Spleen (tissue), 11 donors: ENCODE data around the gene KMT2E. TPM values are rescaled to one million over a fixed set of nuclear protein-coding genes. Genes with fewer than 3 reads are reported as not detected.
A peak's percentile ranks its signal among the peaks of the same experiment; 100 is the strongest.

Experiments used
- DNase-seq: peaks from one replicate; pipeline ENCODE4 v3.0.0-alpha.2; 2020
- H3K27ac ChIP-seq, 8 donors: fragments of 200-600 bp; sonication (generic) in 7 of 8; 1 replicate in 4 of 8; 2 replicates in 4 of 8; pipeline versions ENCODE4 v1.5.0 to v1.8.0; 2016 to 2021; ENCODE audit warnings: inconsistent platforms in 4 of 8, mild to moderate bottlenecking in 4 of 8, moderate library complexity in 1 of 8
- H3K27me3 ChIP-seq, 7 donors: fragments of 200-600 bp; sonication (generic) in 6 of 7; replicated peaks in 1 of 7; 1 replicate in 4 of 7; 2 replicates in 3 of 7; pipeline versions ENCODE4 v1.5.0 to v1.8.0; 2016 to 2021; ENCODE audit warnings: inconsistent platforms in 3 of 7, mild to moderate bottlenecking in 1 of 7
- H3K36me3 ChIP-seq, 6 donors: fragments of 200-600 bp; sonication (generic) in 5 of 6; 1 replicate in 4 of 6; 2 replicates in 2 of 6; pipeline versions ENCODE4 v1.5.0 to v1.8.0; 2016 to 2021; ENCODE audit warnings: inconsistent platforms in 2 of 6
- H3K4me1 ChIP-seq, 6 donors: fragments of 200-600 bp; sonication (generic) in 5 of 6; 1 replicate in 3 of 6; 2 replicates in 3 of 6; pipeline versions ENCODE4 v1.5.0 to v1.8.0; 2016 to 2021; ENCODE audit warnings: inconsistent platforms in 3 of 6
- H3K4me3 ChIP-seq, 8 donors: fragments of 200-600 bp; sonication (generic) in 7 of 8; 1 replicate in 4 of 8; 2 replicates in 4 of 8; pipeline versions ENCODE4 v1.5.0 to v1.8.0; 2016 to 2021; ENCODE audit warnings: inconsistent platforms in 4 of 8, mild to moderate bottlenecking in 4 of 8, moderate library complexity in 2 of 8
- H3K9me3 ChIP-seq, 8 donors: fragments of 200-600 bp; sonication (generic) in 7 of 8; 1 replicate in 4 of 8; 2 replicates in 4 of 8; pipeline versions ENCODE4 v1.5.0 to v1.8.0; 2016 to 2021; ENCODE audit warnings: inconsistent platforms in 4 of 8
- CTCF ChIP-seq, 11 experiments: fragments of 200-600 bp in 7 of 11; fragments of 450-650 bp in 4 of 11; sonication (generic) in 4 of 11; IDR thresholded peaks in 8 of 11; conservative IDR thresholded peaks in 3 of 11; 1 replicate in 7 of 11; 2 replicates in 4 of 11; pipeline versions ENCODE4 v1.4.0 to v1.8.0; 2016 to 2021; ENCODE audit warnings: antibody characterized with exemption in 11 of 11, inconsistent platforms in 4 of 11, mild to moderate bottlenecking in 1 of 11
- POLR2A ChIP-seq, 3 donors: fragments of 450-650 bp; IDR thresholded peaks; one replicate each; pipeline ENCODE4 v1.5.1; 2017; ENCODE audit warnings: antibody characterized with exemption in 3 of 3, mild to moderate bottlenecking in 1 of 3
- POLR2AphosphoS5 ChIP-seq, 3 donors: sonication (generic); formaldehyde crosslinking; IDR thresholded peaks; one replicate each; pipeline ENCODE4 v1.5.1; 2017; ENCODE audit warnings: antibody characterized with exemption in 3 of 3
- WGBS, 5 donors: extraction: QIAGEN DNeasy Blood & Tissue Kit in 3 of 5; methylation state at CpG; one replicate each; pipeline versions ENCODE4 v1.1.5 to v1.1.7; 2013 to 2018; 5-methylcytosine and 5-hydroxymethylcytosine counted together
- intact Hi-C: fragments of 100-400 bp; cut with DNase I; formaldehyde crosslinking; loops from one replicate; pipeline ENCODE4 v1.15.0; 2023; ENCODE audit warnings: low total_unique reads
- polyA plus RNA-seq, 3 donors: library from polyadenylated mRNA; stranded (reverse); fragments of 200-250 nt; gene quantifications; one replicate each; pipeline ENCODE4 v1.2.1, GENCODE V29; 2013
- total RNA-seq, 7 donors: library from RNA; depleted of rRNA in 3 of 7; stranded (reverse); fragments of >200 nt in 3 of 7; fragmentation: NEBNext Ultra II Directional in 4 of 7; extraction: Animal tissue kit (Norgen Biotek cat#: 25700) in 4 of 7; gene quantifications; one replicate each; pipeline versions ENCODE4 v1.1.0 to v1.2.1, GENCODE V29; 2016 to 2021
- donor health status: healthy with polysubstance abuse.
- donor health status: DM: no; HTN: no; CAD: no; lungs with moderate emphysema.
- donor health status: DM: no; HTN: no; CAD: no.
- donor health status: Bipolar disorder and iron deficiency.
- donor health status: healthy.
- donor health status: DM: no; HTN: no; CAD: no.
- donor health status: DM: yes; HTN: yes; CAD: no.

The KMT2E gene
- total and polyA plus RNA-seq, 10 donors: 11.5 to 215 (median 137) TPM

- 18 to 33% (median 26%) methylated on average over 5 of the region's 5 CpGs for WGBS, 5 donors
- Histone ChIP-seq H3K4me1 (peaks cover 54 to 64% (median 63%) of the 10 kb centered on the region in 6 donors), H3K9me3 (no peaks in the 10 kb centered on the region), H3K4me3 (peak overlapping the region; percentile 7 to 82 (median 68)), H3K27me3 (no peaks in the 10 kb centered on the region), H3K27ac (peak overlapping the region in 7 of 8 donors; percentile 100), H3K36me3 (no peaks in the 10 kb centered on the region)
- TF ChIP-seq POLR2A (IDR thresholded peaks at IDR 0.05): no peak
- TF ChIP-seq CTCF (IDR thresholded peaks at IDR 0.05 in 8 of 11, conservative IDR thresholded peaks at IDR 0.05 in 3 of 11): no peak
- TF ChIP-seq POLR2AphosphoS5 (IDR thresholded peaks at IDR 0.05): no peak
- no peak for DNase-seq
- intact Hi-C loops: loop anchor here (5.0 kb wide), 1 partner anchor 35 kb away; no protein-coding TSS in a partner anchor
Measured at GRCh38 chr7:105016709-105017656, 3.0 kb downstream of the KMT2E start.

GRCh38 chr7:105017657-105018365, 3.8 kb downstream of the KMT2E start:
- TF ChIP-seq POLR2AphosphoS5 (IDR thresholded peaks at IDR 0.05): no peak
- no peak for TF ChIP-seq CTCF (IDR thresholded peaks at IDR 0.05 in 8 of 11, conservative IDR thresholded peaks at IDR 0.05 in 3 of 11)
- TF ChIP-seq POLR2A (IDR thresholded peaks at IDR 0.05): no peak
- DNase-seq: no peak
- 2 to 8% (median 5%) methylated on average over 4 of the region's 4 CpGs for WGBS, 5 donors
- no peaks in the 10 kb centered on the region for H3K27me3 ChIP-seq
- no peaks in the 10 kb centered on the region for H3K36me3 ChIP-seq
- peak overlapping the region in 7 of 8 donors; percentile 48 to 100 (median 100) for H3K27ac ChIP-seq
- intact Hi-C loops: loop anchor here (5.0 kb wide), 1 partner anchor 36 kb away; no protein-coding TSS in a partner anchor
- peaks cover 61 to 73% (median 71%) of the 10 kb centered on the region in 6 donors for H3K4me1 ChIP-seq
- H3K9me3 ChIP-seq: no peaks in the 10 kb centered on the region
- peak overlapping the region in 6 of 8 donors; percentile 7 to 82 (median 74) for H3K4me3 ChIP-seq

GRCh38 chr7:105019269-105019668, 5.3 kb downstream of the KMT2E start:
- Histone ChIP-seq H3K4me3 (peak overlapping the region in 1 of 8 donors; percentile 35), H3K36me3 (no peaks in the 10 kb centered on the region), H3K4me1 (peaks cover 65 to 87% (median 84%) of the 10 kb centered on the region in 6 donors), H3K9me3 (no peaks in the 10 kb centered on the region), H3K27ac (peak overlapping the region in 5 of 8 donors; percentile 9 to 67 (median 59)), H3K27me3 (no peaks in the 10 kb centered on the region)
- WGBS, 5 donors: 53 to 68% (median 56%) methylated on average over 3 of the region's 3 CpGs
- DNase-seq: no peak
- intact Hi-C loops: loop anchor here (5.0 kb wide), 1 partner anchor 37 kb away; no protein-coding TSS in a partner anchor
- no peak for TF ChIP-seq POLR2AphosphoS5 (IDR thresholded peaks at IDR 0.05)

GRCh38 chr7:105020926-105021325, 6.9 kb downstream of the KMT2E start:
- 17 to 36% (median 30%) methylated on average over 3 of the region's 3 CpGs for WGBS, 5 donors
- H3K27ac ChIP-seq: peak overlapping the region in 7 of 8 donors; percentile 3 to 67 (median 59)

More at GRCh38 chr7:105020926-105021325, 6.9 kb downstream of the KMT2E start:
- TF ChIP-seq CTCF (IDR thresholded peaks at IDR 0.05 in 8 of 11, conservative IDR thresholded peaks at IDR 0.05 in 3 of 11): no peak
- no peak for TF ChIP-seq POLR2AphosphoS5 (IDR thresholded peaks at IDR 0.05)
- TF ChIP-seq POLR2A (IDR thresholded peaks at IDR 0.05): no peak
- H3K4me3 ChIP-seq: peak overlapping the region in 1 of 8 donors; percentile 37
- intact Hi-C loops: no loop called here
- peaks cover 81 to 100% (median 100%) of the 10 kb centered on the region in 6 donors for H3K4me1 ChIP-seq
- no peak for DNase-seq
- H3K27me3 ChIP-seq: no peaks in the 10 kb centered on the region
- H3K36me3 ChIP-seq: no peaks in the 10 kb centered on the region
- no peaks in the 10 kb centered on the region for H3K9me3 ChIP-seq
